Fibroblast of the aortic adventitia (primary cell): Measurements from ENCODE around the gene FN1. TPM values are rescaled to one million over a fixed set of nuclear protein-coding genes. Genes with fewer than 3 reads are reported as not detected.
"Not testable (repeated sequence)": the region's sequence is repeated elsewhere in the genome, so short reads cannot be mapped to it uniquely, and the experiment has no call there.

Experiments used
- DNase-seq: peaks from one replicate; pipeline ENCODE4 v3.0.0-alpha.2; 2010; ENCODE audit warnings: low read depth
- H3K4me3 ChIP-seq: 2 replicates; pipeline ENCODE4 v1.5.1; 2011; ENCODE audit warnings: low read depth, mild to moderate bottlenecking, control low read depth, low read length, moderate library complexity
- CTCF ChIP-seq: IDR thresholded peaks from 2 replicates; pipeline ENCODE4 v1.5.1; 2011; ENCODE audit warnings: mild to moderate bottlenecking, low read length, control low read depth, inconsistent platforms; ENCODE audit not compliant: insufficient read depth
- total RNA-seq: library from RNA; depleted of rRNA; stranded (reverse); fragments of >200 nt; gene quantifications from 2 replicates; pipeline ENCODE4 v1.2.3, GENCODE V29; 2012; ENCODE audit warnings: low replicate concordance

Gene FN1
- total RNA-seq, 1 donor = 7,235 TPM

- H3K4me3 ChIP-seq = no peak overlapping the region
- DNase-seq = no peak
- TF ChIP-seq CTCF = no peak
Observed at GRCh38 chr2:215319500-215319899, 116.4 kb downstream of the FN1 start.

- no peak for TF ChIP-seq CTCF
- no peak for DNase-seq
Observed at GRCh38 chr2:215316336-215316735, 119.5 kb downstream of the FN1 start.

GRCh38 chr2:215315301-215315700 is 120.6 kb downstream of the FN1 start:
- H3K4me3 ChIP-seq = no peak overlapping the region
- TF ChIP-seq CTCF = no peak
- no peak for DNase-seq

More at GRCh38 chr2:215316336-215316735, 119.5 kb downstream of the FN1 start:
- H3K4me3 ChIP-seq = no peak overlapping the region

- TF ChIP-seq CTCF = no peak
- DNase-seq = no peak
- no peak overlapping the region for H3K4me3 ChIP-seq
Observed at GRCh38 chr2:215314896-215315295, 121.0 kb downstream of the FN1 start.

GRCh38 chr2:215313255-215313613 is 122.6 kb downstream of the FN1 start:
- no peak for TF ChIP-seq CTCF
- no peak overlapping the region for H3K4me3 ChIP-seq
- no peak for DNase-seq

- peak within 1 kb of the TSS; percentile 87 for H3K4me3 ChIP-seq
- TF ChIP-seq CTCF = no peak
- peak; percentile 85 for DNase-seq
Observed at GRCh38 chr2:215311625-215312396, 124.1 kb downstream of the FN1 start, which contains the start of gene ATIC. TSS of gene ATIC (plus strand) at chr2:215312059. CDS start at chr2:215312143, 84 bp downstream.

- H3K4me3 ChIP-seq = peak overlapping the region; percentile 87
- not testable (repeated sequence) for DNase-seq
Observed at GRCh38 chr2:215311259-215311624, 124.6 kb downstream of the FN1 start.

Other genes with a start within 250 kb of the FN1 start
- 24.5 and 28.0 TPM in 2 replicates for gene ATIC, start 124.0 kb downstream of the FN1 start, total RNA-seq